H9 (cell line): ENCODE data around the gene BTBD6. TPM values are rescaled to one million over a fixed set of nuclear protein-coding genes. Genes with fewer than 3 reads are reported as not detected.
A peak's percentile ranks its signal among the peaks of the same experiment; 100 is the strongest.

Source experiments
- DNase-seq: peaks from one replicate; pipeline ENCODE4 v3.0.0-alpha.2; 2017
- H2AFZ ChIP-seq: one replicate; pipeline ENCODE4 v1.6.1; 2013; ENCODE audit warnings: mild to moderate bottlenecking, low read length, control low read depth, moderate library complexity
- H2AK5ac ChIP-seq: 2 replicates; pipeline ENCODE4 v1.6.1; 2013; ENCODE audit warnings: low read length, control low read depth, mixed read lengths; ENCODE audit not compliant: insufficient read length
- H2BK120ac ChIP-seq: one replicate; pipeline ENCODE4 v1.6.1; 2013; ENCODE audit warnings: low read depth, mild to moderate bottlenecking, low read length, control low read depth, inconsistent platforms; ENCODE audit not compliant: poor library complexity, severe bottlenecking
- H2BK12ac ChIP-seq: 2 replicates; pipeline ENCODE4 v1.6.1; 2013; ENCODE audit warnings: low read length, control low read depth, mixed read lengths, low read depth; ENCODE audit not compliant: insufficient read length
- H2BK15ac ChIP-seq: 2 replicates; pipeline ENCODE4 v1.6.1; 2013; ENCODE audit warnings: low read depth, low read length, control low read depth
- H2BK20ac ChIP-seq: one replicate; pipeline ENCODE4 v1.6.1; 2013; ENCODE audit warnings: low read depth, mild to moderate bottlenecking, low read length, control low read depth, inconsistent platforms; ENCODE audit not compliant: poor library complexity, severe bottlenecking
- H2BK5ac ChIP-seq: 2 replicates; pipeline ENCODE4 v1.6.1; 2013; ENCODE audit warnings: low read length, control low read depth, mixed read lengths; ENCODE audit not compliant: insufficient read length
- H3K14ac ChIP-seq: 2 replicates; pipeline ENCODE4 v1.6.1; 2013; ENCODE audit warnings: low read length, control low read depth; ENCODE audit not compliant: insufficient read depth
- H3K18ac ChIP-seq: 2 replicates; pipeline ENCODE4 v1.6.1; 2013; ENCODE audit warnings: low read depth, mild to moderate bottlenecking, mixed read lengths, low read length, control low read depth; ENCODE audit not compliant: insufficient read length
- H3K23ac ChIP-seq: 2 replicates; pipeline ENCODE4 v1.6.1; 2013; ENCODE audit warnings: low read length, control low read depth, mixed read lengths, low read depth; ENCODE audit not compliant: insufficient read length
- H3K23me2 ChIP-seq: 2 replicates; pipeline ENCODE4 v1.6.1; 2013; ENCODE audit warnings: low read depth, mild to moderate bottlenecking, mixed read lengths, low read length, control low read depth; ENCODE audit not compliant: insufficient read length, poor library complexity, severe bottlenecking
- H3K27ac ChIP-seq: 2 replicates; pipeline ENCODE4 v1.5.1; 2013; ENCODE audit warnings: low read length, control low read depth, mixed read lengths, low read depth; ENCODE audit not compliant: insufficient read length
- H3K27me3 ChIP-seq: 2 replicates; pipeline ENCODE4 v1.6.1; 2013; ENCODE audit warnings: low read length, control low read depth, inconsistent platforms; ENCODE audit not compliant: insufficient read depth
- H3K4ac ChIP-seq: 2 replicates; pipeline ENCODE4 v1.6.1; 2013; ENCODE audit warnings: low read depth, mild to moderate bottlenecking, control low read depth, inconsistent platforms, low read length, moderate library complexity
- H3K4me1 ChIP-seq: 2 replicates; pipeline ENCODE4 v1.6.1; 2013; ENCODE audit warnings: low read length, control low read depth, inconsistent platforms; ENCODE audit not compliant: insufficient read depth
- H3K4me2 ChIP-seq: 2 replicates; pipeline ENCODE4 v1.6.1; 2013; ENCODE audit warnings: low read length, control low read depth, mixed read lengths; ENCODE audit not compliant: insufficient read length, insufficient read depth
- H3K56ac ChIP-seq: 2 replicates; pipeline ENCODE4 v1.6.1; 2013; ENCODE audit warnings: low read depth, mild to moderate bottlenecking, mixed read lengths, low read length, control low read depth; ENCODE audit not compliant: insufficient read length
- H3K79me1 ChIP-seq: 2 replicates; pipeline ENCODE4 v1.6.1; 2013; ENCODE audit warnings: low read depth, mild to moderate bottlenecking, moderate library complexity, low read length, control low read depth, inconsistent platforms; ENCODE audit not compliant: insufficient read depth, poor library complexity, severe bottlenecking
- H3K79me2 ChIP-seq: 2 replicates; pipeline ENCODE4 v1.6.1; 2013; ENCODE audit warnings: low read length, control low read depth, inconsistent platforms; ENCODE audit not compliant: insufficient read depth
- H3K9ac ChIP-seq: 2 replicates; pipeline ENCODE4 v1.6.1; 2013; ENCODE audit warnings: low read length, control low read depth, mixed read lengths; ENCODE audit not compliant: insufficient read length; ENCODE audit errors: extremely low read depth
- H3K9me3 ChIP-seq: one replicate; pipeline ENCODE4 v1.6.1; 2013; ENCODE audit warnings: low read depth, low read length, inconsistent platforms; ENCODE audit not compliant: control insufficient read depth
- H3T11ph ChIP-seq: one replicate; pipeline ENCODE4 v1.6.1; 2013; ENCODE audit warnings: mild to moderate bottlenecking, low read length, control low read depth, inconsistent platforms
- H4K20me1 ChIP-seq: one replicate; pipeline ENCODE4 v1.6.1; 2013; ENCODE audit not compliant: control insufficient read depth, insufficient read length, insufficient read depth
- H4K5ac ChIP-seq: 2 replicates; pipeline ENCODE4 v1.6.1; 2013; ENCODE audit warnings: low read depth, mild to moderate bottlenecking, mixed read lengths, low read length, control low read depth; ENCODE audit not compliant: insufficient read length
- H4K8ac ChIP-seq: replicated peaks from 2 replicates; pipeline ENCODE4 v1.6.1; 2013; ENCODE audit warnings: low read length, control low read depth, mixed read lengths, low read depth; ENCODE audit not compliant: insufficient read length
- H4K91ac ChIP-seq: 2 replicates; pipeline ENCODE4 v1.6.1; 2013; ENCODE audit warnings: low read depth, mild to moderate bottlenecking, moderate library complexity, mixed read lengths, low read length, control low read depth; ENCODE audit not compliant: insufficient read length
- H3K27ac Mint-ChIP-seq, 3 experiments: 2 replicates in 2 of 3; 3 replicates in 1 of 3; pipeline ENCODE4 v1.8.0; 2020 to 2021; ENCODE audit warnings: mixed read lengths in 3 of 3, mild to moderate bottlenecking in 1 of 3, moderate library complexity in 1 of 3
- H3K27me3 Mint-ChIP-seq: 2 replicates; pipeline ENCODE4 v1.8.0; 2021; ENCODE audit warnings: low read depth, mild to moderate bottlenecking, moderate library complexity, mixed read lengths
- H3K36me3 Mint-ChIP-seq, 3 experiments: 2 replicates in 2 of 3; 3 replicates in 1 of 3; pipeline ENCODE4 v1.8.0; 2020 to 2021; ENCODE audit warnings: low read depth in 3 of 3, mixed read lengths in 3 of 3; ENCODE audit not compliant: insufficient read depth in 1 of 3
- H3K4me1 Mint-ChIP-seq, 2 experiments: 2 replicates each; pipeline ENCODE4 v1.8.0; 2020; ENCODE audit warnings: mixed read lengths in 2 of 2
- H3K4me3 Mint-ChIP-seq, 2 experiments: 2 replicates in 1 of 2; 3 replicates in 1 of 2; pipeline ENCODE4 v1.8.0; 2020 to 2021; ENCODE audit warnings: mild to moderate bottlenecking in 2 of 2, mixed read lengths in 2 of 2, moderate library complexity in 1 of 2
- H3K9me3 Mint-ChIP-seq, 2 experiments: 2 replicates in 1 of 2; 3 replicates in 1 of 2; pipeline ENCODE4 v1.8.0; 2020; ENCODE audit warnings: mild to moderate bottlenecking in 2 of 2, mixed read lengths in 2 of 2, moderate library complexity in 1 of 2
- CTCF ChIP-seq: fragments of 200-600 bp; sonication (generic); conservative IDR thresholded peaks from 3 replicates; pipeline ENCODE4 v1.8.0; 2021; ENCODE audit warnings: antibody characterized with exemption, mild to moderate bottlenecking
- WGBS: extraction: QIAGEN DNeasy Blood & Tissue Kit; methylation state at CpG from one replicate; pipeline ENCODE4 v1.1.7; 2013; ENCODE audit warnings: missing lambda C conversion rate, low lambda C conversion rate, mixed read lengths; ENCODE audit not compliant: insufficient read length; ENCODE audit errors: extremely low coverage; 5-methylcytosine and 5-hydroxymethylcytosine counted together
- total RNA-seq: library from RNA; stranded (reverse); gene quantifications from 2 replicates; pipeline ENCODE4 v1.2.1, GENCODE V29; 2021

BTBD6 gene
- total RNA-seq, 1 experiment from 2014 or later = 23.3 TPM

GRCh38 chr14:105257464-105257863 is 9.1 kb downstream of the BTBD6 start:
- no peak overlapping the region for H2BK5ac ChIP-seq
- no peak overlapping the region for H3K4me2 ChIP-seq
- no peak overlapping the region for H4K5ac ChIP-seq
- H3K79me2 ChIP-seq = no peaks in the 10 kb centered on the region
- Mint-ChIP-seq H3K4me1 (no peaks in the 10 kb centered on the region), H3K27ac (peak overlapping the region in 1 of 3 experiments; percentile 89; a peak in 3 of 7 replicates), H3K36me3 (no peaks in the 10 kb centered on the region), H3K9me3 (no peaks in the 10 kb centered on the region), H3K27me3 (no peaks in the 10 kb centered on the region), H3K4me3 (no peak overlapping the region)
- peak; percentile 27 for DNase-seq
- no peaks in the 10 kb centered on the region for H3K4me1 ChIP-seq
- H2BK12ac ChIP-seq = no peak overlapping the region
- no peak overlapping the region for H2BK15ac ChIP-seq
- H2AK5ac ChIP-seq = no peak overlapping the region
- H3K27me3 ChIP-seq = no peaks in the 10 kb centered on the region
- no peak overlapping the region for H3K9ac ChIP-seq
- H4K20me1 ChIP-seq = no peaks in the 10 kb centered on the region
- H4K8ac ChIP-seq = no peak overlapping the region
- H3K56ac ChIP-seq = no peak overlapping the region
- no peak overlapping the region for H3K18ac ChIP-seq
- no peak overlapping the region for H3K27ac ChIP-seq
- no peak overlapping the region for H2BK20ac ChIP-seq
- no peaks in the 10 kb centered on the region for H3K79me1 ChIP-seq
- no peak overlapping the region for H3T11ph ChIP-seq
- H3K23ac ChIP-seq = no peak overlapping the region
- no peaks in the 10 kb centered on the region for H3K23me2 ChIP-seq
- no peak overlapping the region for H3K14ac ChIP-seq
- no peak for TF ChIP-seq CTCF
- H2AFZ ChIP-seq = no peak overlapping the region
- H3K4ac ChIP-seq = no peak overlapping the region
- no peak overlapping the region for H2BK120ac ChIP-seq
- no peak overlapping the region for H4K91ac ChIP-seq
- WGBS = no CpG with 5 or more reads among the region's 15 CpGs
- H3K9me3 ChIP-seq = no peaks in the 10 kb centered on the region
